Thoracic aorta (tissue), 2 donors: ENCODE data around the gene HARS1. TPM values are rescaled to one million over a fixed set of nuclear protein-coding genes. Genes with fewer than 3 reads are reported as not detected.
"Not testable (repeated sequence)": the region's sequence is repeated elsewhere in the genome, so short reads cannot be mapped to it uniquely, and the experiment has no call there.

ENCODE experiments used
- ATAC-seq: fragments of 150-250 bp; one replicate; pipeline ENCODE4 v1.8.0; 2017; ENCODE audit warnings: low read depth; ENCODE audit not compliant: insufficient number of reproducible peaks, low FRiP score
- DNase-seq: peaks from one replicate; pipeline ENCODE4 v3.0.0-alpha.2; 2020; ENCODE audit warnings: low spot score
- H3K27ac ChIP-seq, 2 donors: fragments of 200-600 bp; sonication (generic); 1 replicate in 1 of 2; 2 replicates in 1 of 2; pipeline ENCODE4 v1.5.1; 2016; ENCODE audit warnings: mild to moderate bottlenecking in 2 of 2, moderate library complexity in 2 of 2
- H3K27me3 ChIP-seq: fragments of 200-600 bp; sonication (generic); replicated peaks from 2 replicates; pipeline ENCODE4 v1.6.0; 2016; ENCODE audit warnings: mild to moderate bottlenecking; ENCODE audit not compliant: insufficient read depth
- H3K36me3 ChIP-seq: fragments of 200-600 bp; sonication (generic); one replicate; pipeline ENCODE4 v1.5.1; 2016
- H3K4me1 ChIP-seq, 2 donors: fragments of 200-600 bp; sonication (generic); 1 replicate in 1 of 2; 2 replicates in 1 of 2; pipeline versions ENCODE4 v1.5.1 to v1.6.0; 2016; ENCODE audit warnings: low read depth in 2 of 2, mild to moderate bottlenecking in 1 of 2; ENCODE audit not compliant: control insufficient read depth in 1 of 2
- H3K4me3 ChIP-seq: fragments of 200-600 bp; sonication (generic); 2 replicates; pipeline ENCODE4 v1.5.1; 2016; ENCODE audit warnings: mild to moderate bottlenecking
- H3K9me3 ChIP-seq: fragments of 200-600 bp; sonication (generic); 2 replicates; pipeline ENCODE4 v1.5.1; 2016
- total RNA-seq, 2 donors: library from RNA; depleted of rRNA; stranded (reverse); fragments of >200 nt; gene quantifications; one replicate each; pipeline versions ENCODE4 v1.1.0 to v1.2.3, GENCODE V29; 2016
- TF ChIP-seq, protein P1 (sequence below): fragments of 200-600 bp; sonication (generic); IDR thresholded peaks from one replicate; pipeline ENCODE4 v1.5.1; 2019; ENCODE audit warnings: antibody characterized with exemption

HARS1 gene
- total RNA-seq, 2 donors from 2014 or later: 46.4 to 68.2 TPM

- TF ChIP-seq, protein P1, sequence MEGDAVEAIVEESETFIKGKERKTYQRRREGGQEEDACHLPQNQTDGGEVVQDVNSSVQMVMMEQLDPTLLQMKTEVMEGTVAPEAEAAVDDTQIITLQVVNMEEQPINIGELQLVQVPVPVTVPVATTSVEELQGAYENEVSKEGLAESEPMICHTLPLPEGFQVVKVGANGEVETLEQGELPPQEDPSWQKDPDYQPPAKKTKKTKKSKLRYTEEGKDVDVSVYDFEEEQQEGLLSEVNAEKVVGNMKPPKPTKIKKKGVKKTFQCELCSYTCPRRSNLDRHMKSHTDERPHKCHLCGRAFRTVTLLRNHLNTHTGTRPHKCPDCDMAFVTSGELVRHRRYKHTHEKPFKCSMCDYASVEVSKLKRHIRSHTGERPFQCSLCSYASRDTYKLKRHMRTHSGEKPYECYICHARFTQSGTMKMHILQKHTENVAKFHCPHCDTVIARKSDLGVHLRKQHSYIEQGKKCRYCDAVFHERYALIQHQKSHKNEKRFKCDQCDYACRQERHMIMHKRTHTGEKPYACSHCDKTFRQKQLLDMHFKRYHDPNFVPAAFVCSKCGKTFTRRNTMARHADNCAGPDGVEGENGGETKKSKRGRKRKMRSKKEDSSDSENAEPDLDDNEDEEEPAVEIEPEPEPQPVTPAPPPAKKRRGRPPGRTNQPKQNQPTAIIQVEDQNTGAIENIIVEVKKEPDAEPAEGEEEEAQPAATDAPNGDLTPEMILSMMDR: no peak
- Histone ChIP-seq H3K4me3 (peak overlapping the region; percentile 76), H3K9me3 (no peaks in the 10 kb centered on the region), H3K4me1 (peaks cover 4 to 12% of the 10 kb centered on the region in 2 donors), H3K36me3 (no peaks in the 10 kb centered on the region), H3K27ac (peak overlapping the region; percentile 30 to 63), H3K27me3 (no peaks in the 10 kb centered on the region)
- DNase-seq: no peak
- ATAC-seq: no peak
These were observed 59.3 kb downstream of the HARS1 start for GRCh38 chr5:140631831-140632365.

DNA sequence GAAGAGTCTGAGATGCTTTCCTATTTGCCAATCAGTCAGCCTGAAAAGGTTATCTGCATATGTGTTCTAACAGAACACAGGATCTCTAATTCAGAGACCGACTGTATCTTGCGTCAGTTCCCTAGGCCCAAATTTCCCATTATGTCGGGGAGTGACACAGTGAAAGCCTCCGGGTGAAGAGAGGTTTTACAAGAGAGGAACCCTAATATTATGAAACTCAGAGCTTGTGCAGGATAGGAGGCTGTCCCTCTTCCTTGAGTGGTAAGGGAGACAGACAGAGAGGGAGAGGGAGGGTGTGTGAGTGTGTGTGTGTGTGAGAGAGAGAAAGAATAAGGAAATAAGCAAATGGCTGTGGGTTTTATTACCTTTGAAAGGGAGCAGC, 60.1 kb downstream of the HARS1 start:
- Histone ChIP-seq H3K36me3 (no peaks in the 10 kb centered on the region), H3K4me3 (peak overlapping the region; percentile 76), H3K27me3 (no peaks in the 10 kb centered on the region), H3K4me1 (peaks cover 4 to 12% of the 10 kb centered on the region in 2 donors), H3K27ac (peak overlapping the region in 1 of 2 donors; percentile 63), H3K9me3 (no peaks in the 10 kb centered on the region)
- ATAC-seq: no peak
- no peak for DNase-seq
- TF ChIP-seq, protein P1: no peak

- TF ChIP-seq, protein P1: no peak
- H3K4me1 ChIP-seq: peaks cover 4 to 12% of the 10 kb centered on the region in 2 donors
- H3K27me3 ChIP-seq: no peaks in the 10 kb centered on the region
- ATAC-seq: no peak
- DNase-seq: no peak
- no peaks in the 10 kb centered on the region for H3K9me3 ChIP-seq
- peak overlapping the region; percentile 76 for H3K4me3 ChIP-seq
- no peaks in the 10 kb centered on the region for H3K36me3 ChIP-seq
- H3K27ac ChIP-seq: peak overlapping the region in 1 of 2 donors; percentile 63
These were observed 60.7 kb downstream of the HARS1 start for GRCh38 chr5:140630292-140631035.

DNA sequence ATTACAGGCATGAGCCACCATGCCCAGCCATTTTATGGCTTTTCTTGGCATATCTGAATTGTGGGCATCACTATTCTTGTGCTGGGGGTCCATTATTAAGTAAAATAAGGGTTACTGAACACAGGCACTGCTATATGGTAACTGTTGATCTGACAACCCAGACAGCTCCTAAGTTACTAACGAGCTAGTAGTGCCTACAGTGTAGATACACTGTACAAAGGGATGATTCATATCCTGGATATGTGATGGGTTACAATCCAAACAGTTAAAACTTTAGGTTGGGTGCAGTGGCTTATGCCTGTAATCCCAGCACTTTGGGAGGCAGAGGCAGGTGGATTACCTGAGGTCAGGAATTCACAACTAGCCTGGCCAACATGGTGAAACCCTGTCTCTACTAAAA, 62.5 kb downstream of the HARS1 start:
- ATAC-seq (no peak), DNase-seq (no peak)
- H3K4me1 ChIP-seq: peaks cover 4 to 12% of the 10 kb centered on the region in 2 donors
- TF ChIP-seq, protein P1: no peak
- H3K27me3 ChIP-seq: no peaks in the 10 kb centered on the region
- no peak overlapping the region for H3K4me3 ChIP-seq
- H3K36me3 ChIP-seq: no peaks in the 10 kb centered on the region
- H3K9me3 ChIP-seq: no peaks in the 10 kb centered on the region
- H3K27ac ChIP-seq: no peak overlapping the region

GRCh38 chr5:140627972-140628371, 63.2 kb downstream of the HARS1 start:
- no peaks in the 10 kb centered on the region for H3K27me3 ChIP-seq
- ATAC-seq (no peak), DNase-seq (no peak)
- H3K4me3 ChIP-seq: no peak overlapping the region
- no peaks in the 10 kb centered on the region for H3K9me3 ChIP-seq
- H3K27ac ChIP-seq: no peak overlapping the region
- no peaks in the 10 kb centered on the region for H3K36me3 ChIP-seq
- H3K4me1 ChIP-seq: peaks cover 0 to 7% of the 10 kb centered on the region in 2 donors
- TF ChIP-seq, protein P1: no peak

- not testable (repeated sequence) for ATAC-seq, H3K27ac ChIP-seq, DNase-seq
These were observed 66.3 kb downstream of the HARS1 start for GRCh38 chr5:140624886-140625285.

More at GRCh38 chr5:140624886-140625285, 66.3 kb downstream of the HARS1 start:
- H3K4me3 ChIP-seq, H3K27me3 ChIP-seq, H3K36me3 ChIP-seq, H3K4me1 ChIP-seq, H3K9me3 ChIP-seq: not testable (repeated sequence)
